Measurements from ENCODE around the gene PDLIM5. TPM values are rescaled to one million over a fixed set of nuclear protein-coding genes. Genes with fewer than 3 reads are reported as not detected.

Gene PDLIM5
- total RNA-seq, 2 experiments from 2014 or later = 6.3 to 12.6 TPM

- CTCF ChIA-PET (ENCODE audit: unreplicated experiment) = no interaction called here
- H4K20me1 ChIP-seq (ENCODE audit: insufficient read depth, low read length) = 0 out of 2 replicates have a peak, but pooled peaks cover 3% of the 10 kb centered on the region
- H3K4me3 ChIP-seq (ENCODE audit: low read depth, low read length, poor library complexity, severe bottlenecking) = no peak overlapping the region
- no peaks in the 10 kb centered on the region for H3K79me2 ChIP-seq (ENCODE audit: insufficient read depth, low read depth, low read length)
- H3K9me2 ChIP-seq (ENCODE audit: insufficient read depth, low read length) = no peaks in the 10 kb centered on the region
- H3K4me1 ChIP-seq (ENCODE audit: insufficient read depth, low read length, poor library complexity, severe bottlenecking) = no peaks in the 10 kb centered on the region
- H3K4me2 ChIP-seq (ENCODE audit: low read length) = no peak overlapping the region
- POLR2A ChIA-PET = interaction anchor here (0.6 to 0.7 kb wide), 4 partner anchors 12 to 561 kb away, joined by 3 to 7 read pairs (median 5); no protein-coding TSS in a partner anchor
- no peak overlapping the region for H2AFZ ChIP-seq (ENCODE audit: low read length)
- TF ChIP-seq EZH2phosphoT487 (IDR thresholded peaks at IDR 0.05; ENCODE audit: borderline replicate concordance, low read depth, low read length) (no peak), CTCF (conservative IDR thresholded peaks at IDR 0.05; ENCODE audit: low read length) (no peak)
- H3K27ac ChIP-seq (ENCODE audit: low read depth, low read length, poor library complexity, severe bottlenecking) = no peak overlapping the region
- no peak for DNase-seq (ENCODE audit: low spot score)
- H3K9me3 ChIP-seq (ENCODE audit: low read length) = no peaks in the 10 kb centered on the region
- intact Hi-C loops (cut with micrococcal nuclease; ENCODE audit: unreplicated experiment) = no loop called here
- no TSS peak for BruUV-seq (replicated peaks)
- H3K36me3 ChIP-seq (ENCODE audit: insufficient read depth, low read length) = no peaks in the 10 kb centered on the region
These were observed 71.9 kb downstream of the PDLIM5 start for GRCh38 chr4:94523617-94524016.

GRCh38 chr4:94525993-94526728 lies 74.4 kb downstream of the PDLIM5 start:
- no peak overlapping the region for H3K4me3 ChIP-seq (ENCODE audit: low read depth, low read length, poor library complexity, severe bottlenecking)
- ChIA-PET CTCF (ENCODE audit: unreplicated experiment) (no interaction called here), POLR2A (no interaction called here)
- H3K36me3 ChIP-seq (ENCODE audit: insufficient read depth, low read length) = no peaks in the 10 kb centered on the region
- no TSS peak for BruUV-seq (replicated peaks)
- no peaks in the 10 kb centered on the region for H3K9me2 ChIP-seq (ENCODE audit: insufficient read depth, low read length)
- H3K4me2 ChIP-seq (ENCODE audit: low read length) = no peak overlapping the region
- no peak for TF ChIP-seq EZH2phosphoT487 (IDR thresholded peaks at IDR 0.05; ENCODE audit: borderline replicate concordance, low read depth, low read length)
- TF ChIP-seq CTCF (conservative IDR thresholded peaks at IDR 0.05; ENCODE audit: low read length) = no peak
- H2AFZ ChIP-seq (ENCODE audit: low read length) = no peak overlapping the region
- DNase-seq (ENCODE audit: low spot score) = no peak
- no peaks in the 10 kb centered on the region for H3K79me2 ChIP-seq (ENCODE audit: insufficient read depth, low read depth, low read length)
- intact Hi-C loops (cut with micrococcal nuclease; ENCODE audit: unreplicated experiment) = no loop called here
- no peaks in the 10 kb centered on the region for H3K4me1 ChIP-seq (ENCODE audit: insufficient read depth, low read length, poor library complexity, severe bottlenecking)
- 0 out of 2 replicates have a peak, but pooled peaks cover 3% of the 10 kb centered on the region for H4K20me1 ChIP-seq (ENCODE audit: insufficient read depth, low read length)
- no peaks in the 10 kb centered on the region for H3K9me3 ChIP-seq (ENCODE audit: low read length)
- no peak overlapping the region for H3K27ac ChIP-seq (ENCODE audit: low read depth, low read length, poor library complexity, severe bottlenecking)

GRCh38 chr4:94527556-94528233 lies 76.0 kb downstream of the PDLIM5 start:
- Histone ChIP-seq H4K20me1 (ENCODE audit: insufficient read depth, low read length) (0 out of 2 replicates have a peak, but pooled peaks cover 3% of the 10 kb centered on the region), H3K79me2 (ENCODE audit: insufficient read depth, low read depth, low read length) (no peaks in the 10 kb centered on the region), H3K9me3 (ENCODE audit: low read length) (no peaks in the 10 kb centered on the region), H3K9me2 (ENCODE audit: insufficient read depth, low read length) (no peaks in the 10 kb centered on the region), H3K4me3 (ENCODE audit: low read depth, low read length, poor library complexity, severe bottlenecking) (no peak overlapping the region), H3K4me2 (ENCODE audit: low read length) (no peak overlapping the region), H3K4me1 (ENCODE audit: insufficient read depth, low read length, poor library complexity, severe bottlenecking) (no peaks in the 10 kb centered on the region), H3K27ac (ENCODE audit: low read depth, low read length, poor library complexity, severe bottlenecking) (no peak overlapping the region), H3K36me3 (ENCODE audit: insufficient read depth, low read length) (no peaks in the 10 kb centered on the region), H2AFZ (ENCODE audit: low read length) (no peak overlapping the region)
- no peak for DNase-seq (ENCODE audit: low spot score)
- ChIA-PET POLR2A (interaction anchor here (0.7 kb wide), 1 partner anchor 10 kb away, joined by 7 read pairs; no protein-coding TSS in a partner anchor), CTCF (ENCODE audit: unreplicated experiment) (no interaction called here)
- BruUV-seq (replicated peaks) = no TSS peak
- intact Hi-C loops (cut with micrococcal nuclease; ENCODE audit: unreplicated experiment) = no loop called here
- TF ChIP-seq EZH2phosphoT487 (IDR thresholded peaks at IDR 0.05; ENCODE audit: borderline replicate concordance, low read depth, low read length) (no peak), CTCF (conservative IDR thresholded peaks at IDR 0.05; ENCODE audit: low read length) (no peak)
